T-cell (primary cell): Measurements from ENCODE around the gene CUX1. TPM values are rescaled to one million over a fixed set of nuclear protein-coding genes. Genes with fewer than 3 reads are reported as not detected.

Source experiments
- ATAC-seq, 4 experiments: fragments of 200-7000 bp in 3 of 4; fragments of 150-1000 bp in 1 of 4; cut with Tn5 transposase; replicated peaks in 1 of 4; 1 replicate in 3 of 4; 2 replicates in 1 of 4; pipeline ENCODE4 v1.10.0; 2021; ENCODE audit warnings: moderate library complexity in 3 of 4, mild to moderate bottlenecking in 2 of 4, moderate number of reproducible peaks in 1 of 4
- CTCF ChIA-PET, 2 donors: fragments of 300-600 bp; sonication (Branson Sonifier 250); formaldehyde crosslinking; loops; one replicate each; lab custom pipeline; 2022; ENCODE audit warnings: antibody characterized with exemption in 2 of 2; lab: Charles Lee
- POLR2A ChIA-PET, 2 donors: fragments of 300-600 bp; sonication (Branson Sonifier 250); formaldehyde crosslinking; loops; one replicate each; lab custom pipeline; 2022; ENCODE audit warnings: antibody characterized with exemption in 2 of 2; lab: Charles Lee
- DNase-seq, 35 experiments: peaks; one replicate each; pipeline versions ENCODE4 v3.0.0 to v3.0.0-alpha.2; 2013 to 2023
- H3K27ac ChIP-seq: one replicate; pipeline ENCODE4 v1.5.1; 2013; ENCODE audit warnings: low read length
- H3K27me3 ChIP-seq, 2 experiments: replicated peaks in 1 of 2; 1 replicate in 1 of 2; 2 replicates in 1 of 2; pipeline versions ENCODE4 v1.6.1 to v1.7.0; 2013; ENCODE audit warnings: low read length in 1 of 2, mixed read lengths in 1 of 2; ENCODE audit not compliant: control insufficient read depth in 2 of 2, insufficient read depth in 2 of 2; ENCODE audit errors: extremely low read depth in 1 of 2
- H3K36me3 ChIP-seq, 2 donors: 1 replicate in 1 of 2; 2 replicates in 1 of 2; pipeline versions ENCODE4 v1.6.1 to v1.7.0; 2013; ENCODE audit warnings: low read length in 1 of 2; ENCODE audit not compliant: control insufficient read depth in 2 of 2, insufficient read depth in 1 of 2; ENCODE audit errors: extremely low read depth in 1 of 2
- H3K4me1 ChIP-seq, 2 experiments: 1 replicate in 1 of 2; 2 replicates in 1 of 2; pipeline versions ENCODE4 v1.6.1 to v1.7.0; 2013; ENCODE audit warnings: low read length in 2 of 2, mixed read lengths in 1 of 2; ENCODE audit not compliant: insufficient read depth in 2 of 2, control insufficient read depth in 1 of 2; ENCODE audit errors: extremely low read depth in 1 of 2
- H3K4me3 ChIP-seq, 2 donors: 1 replicate in 1 of 2; 2 replicates in 1 of 2; pipeline versions ENCODE4 v1.5.1 to v1.7.0; 2013; ENCODE audit warnings: mild to moderate bottlenecking in 2 of 2, low read length in 1 of 2, moderate library complexity in 1 of 2; ENCODE audit not compliant: control insufficient read depth in 1 of 2; ENCODE audit errors: extremely low read depth in 1 of 2
- H3K9me3 ChIP-seq: 2 replicates; pipeline ENCODE4 v1.7.0; 2013
- H3K27ac Mint-ChIP-seq, 2 donors: one replicate each; pipeline ENCODE4 v1.8.0; 2020 to 2021; ENCODE audit warnings: mild to moderate bottlenecking in 2 of 2, mixed read lengths in 2 of 2
- H3K27me3 Mint-ChIP-seq, 2 donors: one replicate each; pipeline ENCODE4 v1.8.0; 2021 to 2022; ENCODE audit warnings: mixed read lengths in 2 of 2
- H3K36me3 Mint-ChIP-seq: one replicate; pipeline ENCODE4 v1.8.0; 2021; ENCODE audit warnings: mixed read lengths
- H3K4me1 Mint-ChIP-seq, 3 donors: one replicate each; pipeline ENCODE4 v1.8.0; 2020 to 2022; ENCODE audit warnings: mixed read lengths in 3 of 3, mild to moderate bottlenecking in 1 of 3
- H3K4me3 Mint-ChIP-seq, 3 donors: one replicate each; pipeline ENCODE4 v1.8.0; 2020 to 2022; ENCODE audit warnings: mild to moderate bottlenecking in 3 of 3, mixed read lengths in 3 of 3, moderate library complexity in 3 of 3
- H3K9me3 Mint-ChIP-seq, 3 donors: one replicate each; pipeline ENCODE4 v1.8.0; 2020 to 2022; ENCODE audit warnings: mixed read lengths in 3 of 3
- WGBS: methylation state at CpG from one replicate; pipeline ENCODE4 v1.1.5; 2013; ENCODE audit warnings: missing lambda C conversion rate; ENCODE audit not compliant: insufficient coverage; 5-methylcytosine and 5-hydroxymethylcytosine counted together
- total RNA-seq, 35 experiments: library from RNA in 6 of 35; stranded (reverse) in 6 of 35; fragments of 120-200 nt in 1 of 35; gene quantifications; one replicate each; pipeline versions ENCODE4 v1.2.1 to v1.2.4 and lab custom pipeline; 2013 to 2026

CUX1 gene
- total RNA-seq, 5 donors from 2014 or later (not counting 1 experiment from before 2014, with no cell fraction given) = 36.9 to 50.2 (median 42.8) TPM

- DNase-seq (no peak), ATAC-seq (no peak)
- H3K9me3 Mint-ChIP-seq = no peaks in the 10 kb centered on the region
- H3K4me3 Mint-ChIP-seq = peak overlapping the region; percentile 62 to 77 (median 68)
- Histone ChIP-seq H3K9me3 (no peaks in the 10 kb centered on the region), H3K27me3 (peaks cover 0 to 34% of the 10 kb centered on the region in 2 experiments), H3K36me3 (no peaks in the 10 kb centered on the region), H3K27ac (no peak overlapping the region), H3K4me1 (peaks cover 5 to 42% of the 10 kb centered on the region in 2 experiments), H3K4me3 (peak overlapping the region; percentile 33 to 50)
- POLR2A ChIA-PET = no interaction called here
- H3K36me3 Mint-ChIP-seq = no peaks in the 10 kb centered on the region
- CTCF ChIA-PET = interaction anchor here in 1 of 2 donors (0.5 kb wide), 2 partner anchors 95 to 713 kb away, joined by 3 to 4 read pairs; no protein-coding TSS in a partner anchor
- peaks cover 25 to 36% (median 27%) of the 10 kb centered on the region in 3 donors for H3K4me1 Mint-ChIP-seq
- H3K27ac Mint-ChIP-seq = no peak overlapping the region
- no peaks in the 10 kb centered on the region for H3K27me3 Mint-ChIP-seq
- WGBS = 19% methylated on average over 8 of the region's 19 CpGs
Observed at GRCh38 chr7:102285540-102286236, 468.3 kb downstream of the CUX1 start.

DNA sequence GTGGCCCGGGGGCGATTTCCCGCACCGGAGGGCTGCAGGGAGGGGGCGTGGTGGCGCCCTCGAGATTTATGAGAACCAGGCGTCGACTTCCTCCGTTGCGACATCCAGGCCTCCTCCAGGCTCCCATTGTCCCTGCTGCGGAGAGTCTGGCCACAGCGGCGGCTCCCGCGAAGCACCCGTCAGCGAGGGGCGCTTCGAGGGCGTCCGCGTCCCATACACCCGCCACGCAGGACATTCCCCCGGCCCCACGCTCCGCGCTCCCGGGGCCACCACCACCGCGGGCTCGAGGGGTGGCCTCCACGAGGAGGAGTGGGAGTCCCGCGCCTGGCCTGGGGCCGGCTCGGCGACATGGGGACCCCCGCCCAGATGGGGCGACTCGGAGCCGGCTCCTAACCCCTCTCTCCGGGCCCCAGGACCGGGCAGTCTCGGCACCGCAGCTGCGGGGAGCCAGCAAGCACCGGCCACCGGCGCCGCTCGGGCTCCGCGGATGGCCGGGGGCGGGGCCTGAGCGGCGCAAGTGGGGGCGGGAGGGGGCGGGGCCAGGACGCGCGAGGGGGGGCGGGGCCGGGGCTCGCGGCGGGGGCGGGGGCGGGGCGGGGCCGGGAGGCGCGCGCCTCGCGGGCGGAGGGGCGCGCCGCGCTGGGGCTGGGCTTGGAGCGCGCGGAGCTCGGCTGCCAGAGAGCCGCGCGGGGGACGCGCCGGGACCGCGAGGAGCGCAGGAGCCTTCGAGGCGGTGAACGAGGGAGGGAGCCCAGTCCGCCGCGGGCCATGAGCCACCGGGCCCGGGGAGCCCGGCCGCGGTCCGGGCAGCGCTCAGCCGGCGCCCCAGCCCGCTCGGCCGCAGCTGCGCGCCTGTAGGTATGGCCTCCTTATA, 469.0 kb downstream of the CUX1 start, which contains the start of gene SH2B2:
SH2B2 (plus strand) TSS at position 632 of the 874 bp plus-strand sequence. CDS start 13,683 bp downstream, outside the sequence.
- H3K27ac ChIP-seq = no peak within 1 kb of the TSS
- Mint-ChIP-seq H3K27ac (no peak within 1 kb of the TSS), H3K27me3 (no peaks in the 10 kb centered on the region), H3K4me1 (peaks cover 28 to 41% (median 30%) of the 10 kb centered on the region in 3 donors), H3K4me3 (peak within 1 kb of the TSS; percentile 68 to 77 (median 70)), H3K36me3 (no peaks in the 10 kb centered on the region), H3K9me3 (no peaks in the 10 kb centered on the region)
- DNase-seq (peak in 18 of 35 experiments; percentile 19 to 67 (median 37)), ATAC-seq (peak; percentile 59 to 69 (median 64))
- H3K4me3 ChIP-seq = peak within 1 kb of the TSS; percentile 68 to 70
- peaks cover 0 to 34% of the 10 kb centered on the region in 2 experiments for H3K27me3 ChIP-seq
- H3K36me3 ChIP-seq = no peaks in the 10 kb centered on the region
- POLR2A ChIA-PET = no interaction called here
- peaks cover 5 to 50% of the 10 kb centered on the region in 2 experiments for H3K4me1 ChIP-seq
- CTCF ChIA-PET = no interaction called here
- H3K9me3 ChIP-seq = no peaks in the 10 kb centered on the region
- 1% methylated on average over 85 of the region's 116 CpGs for WGBS

DNA sequence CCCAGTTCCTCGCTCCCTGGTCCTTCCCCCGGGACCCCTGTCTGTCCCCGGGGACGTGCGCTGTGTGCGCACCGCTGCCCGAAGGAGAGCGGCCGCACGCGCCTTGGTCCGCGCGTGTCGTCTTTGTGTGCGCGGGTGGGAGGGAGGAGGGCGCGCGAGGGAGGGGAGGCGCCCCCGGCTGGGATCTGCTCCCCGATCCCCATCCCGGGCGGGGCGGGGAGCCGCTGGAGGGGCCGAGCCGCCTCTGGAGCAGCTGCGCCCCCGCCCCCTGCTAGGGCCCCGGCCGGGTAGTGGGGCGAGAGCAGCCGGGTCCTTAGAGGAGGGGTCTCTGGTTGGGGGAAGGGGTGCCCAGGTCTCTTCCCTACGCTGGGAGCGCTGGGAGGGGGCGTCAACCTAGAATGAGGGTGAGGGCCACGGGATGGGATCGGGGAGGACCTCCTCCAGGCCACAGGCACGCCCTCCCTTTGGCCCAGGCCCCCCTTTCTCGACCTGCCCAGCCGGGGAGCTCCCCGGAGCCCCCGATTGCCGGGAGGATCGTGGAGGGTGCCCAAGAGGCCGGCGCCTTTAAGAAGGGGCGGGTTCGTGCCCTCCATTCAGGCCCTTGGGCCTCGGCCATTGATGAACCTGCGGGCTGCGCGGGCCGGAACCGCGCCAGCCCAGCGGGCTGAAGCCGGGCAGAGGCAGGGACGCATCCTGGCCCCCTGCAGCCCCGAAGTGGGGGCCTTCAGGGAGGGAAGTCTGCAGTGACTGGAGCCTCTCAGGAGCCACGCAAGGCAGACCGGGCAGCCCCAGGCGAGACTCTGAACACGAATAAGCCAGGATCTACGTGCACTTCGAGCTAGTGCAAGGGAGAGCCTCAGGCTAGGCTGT, 469.9 kb downstream of the CUX1 start:
- WGBS = 2% methylated on average over 61 of the region's 69 CpGs
- ATAC-seq (peak in 3 of 4 experiments; percentile 6 to 11 (median 7)), DNase-seq (peak in 3 of 35 experiments; percentile 14 to 37 (median 28))
- Histone ChIP-seq H3K36me3 (no peaks in the 10 kb centered on the region), H3K4me3 (peak overlapping the region; percentile 68 to 70), H3K27ac (no peak overlapping the region), H3K4me1 (peaks cover 5 to 57% of the 10 kb centered on the region in 2 experiments), H3K9me3 (no peaks in the 10 kb centered on the region), H3K27me3 (peaks cover 0 to 34% of the 10 kb centered on the region in 2 experiments)
- Mint-ChIP-seq H3K9me3 (no peaks in the 10 kb centered on the region), H3K4me3 (peak overlapping the region; percentile 56 to 76 (median 61)), H3K27ac (no peak overlapping the region), H3K4me1 (peaks cover 33 to 48% (median 37%) of the 10 kb centered on the region in 3 donors), H3K27me3 (no peaks in the 10 kb centered on the region), H3K36me3 (no peaks in the 10 kb centered on the region)
- CTCF ChIA-PET = no interaction called here
- POLR2A ChIA-PET = interaction anchor here in 1 of 2 donors (0.7 kb wide), 1 partner anchor 543 kb away, joined by 5 read pairs; no protein-coding TSS in a partner anchor

GRCh38 chr7:102287981-102288278, 470.5 kb downstream of the CUX1 start:
- peak overlapping the region; percentile 68 to 70 for H3K4me3 ChIP-seq
- H3K4me1 Mint-ChIP-seq = peaks cover 33 to 48% (median 37%) of the 10 kb centered on the region in 3 donors

DNA sequence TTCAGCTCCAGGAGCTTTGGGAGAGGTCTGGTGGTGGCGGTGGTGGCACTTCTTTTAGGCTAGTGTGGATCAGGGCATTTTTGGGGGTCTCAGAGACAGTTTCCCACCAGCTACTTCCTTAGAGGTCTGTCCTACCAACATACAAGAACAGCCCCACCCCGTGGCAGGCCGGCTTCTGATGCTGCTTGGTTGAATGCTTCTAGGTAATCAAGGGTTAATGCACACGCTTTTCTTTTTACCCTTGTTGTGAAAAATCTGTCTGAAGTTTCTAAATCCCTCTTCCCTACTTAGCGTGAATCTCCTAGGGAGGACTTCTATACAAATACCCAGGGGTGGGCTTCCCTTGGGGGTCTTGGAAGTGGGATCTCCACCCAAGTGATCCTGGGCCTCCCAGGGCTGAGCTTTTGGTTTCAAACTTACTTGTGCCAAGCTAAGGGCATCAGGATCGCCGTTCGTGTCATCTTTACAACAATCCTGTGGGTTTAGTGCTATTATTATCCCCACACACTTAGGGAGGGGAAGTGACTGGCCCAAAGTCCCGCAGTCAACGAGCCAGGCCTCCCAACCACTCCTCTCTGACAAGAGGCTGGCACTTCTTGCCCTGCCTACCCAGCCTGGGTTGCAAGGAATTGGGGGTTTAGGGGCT, 471.0 kb downstream of the CUX1 start:
- Mint-ChIP-seq H3K4me3 (peak overlapping the region; percentile 43 to 62 (median 56)), H3K27ac (no peak overlapping the region), H3K36me3 (no peaks in the 10 kb centered on the region), H3K4me1 (peaks cover 33 to 46% (median 37%) of the 10 kb centered on the region in 3 donors), H3K9me3 (no peaks in the 10 kb centered on the region), H3K27me3 (no peaks in the 10 kb centered on the region)
- Histone ChIP-seq H3K4me1 (peaks cover 5 to 60% of the 10 kb centered on the region in 2 experiments), H3K27me3 (peaks cover 0 to 44% of the 10 kb centered on the region in 2 experiments), H3K36me3 (no peaks in the 10 kb centered on the region), H3K9me3 (no peaks in the 10 kb centered on the region), H3K27ac (no peak overlapping the region), H3K4me3 (peak overlapping the region in 1 of 2 donors; percentile 70)
- no CpG with 5 or more reads among the region's 10 CpGs for WGBS
- ChIA-PET POLR2A (interaction anchor here in 1 of 2 donors (0.5 to 0.7 kb wide), 2 partner anchors 544 to 791 kb away, joined by 3 to 5 read pairs; no protein-coding TSS in a partner anchor), CTCF (interaction anchor here in 1 of 2 donors (0.6 kb wide), 1 partner anchor 1203 kb away, joined by 3 read pairs; no protein-coding TSS in a partner anchor)
- no peak for DNase-seq
- no peak for ATAC-seq

More at GRCh38 chr7:102287981-102288278, 470.5 kb downstream of the CUX1 start:
- Mint-ChIP-seq H3K27me3 (no peaks in the 10 kb centered on the region), H3K4me3 (peak overlapping the region; percentile 34 to 63 (median 56)), H3K36me3 (no peaks in the 10 kb centered on the region), H3K27ac (no peak overlapping the region), H3K9me3 (no peaks in the 10 kb centered on the region)
- H3K36me3 ChIP-seq = no peaks in the 10 kb centered on the region
- peaks cover 5 to 60% of the 10 kb centered on the region in 2 experiments for H3K4me1 ChIP-seq
- no CpG with 5 or more reads among the region's 5 CpGs for WGBS
- ChIA-PET POLR2A (interaction anchor here in 1 of 2 donors (0.7 kb wide), 1 partner anchor 543 kb away, joined by 5 read pairs; no protein-coding TSS in a partner anchor), CTCF (no interaction called here)
- H3K9me3 ChIP-seq = no peaks in the 10 kb centered on the region
- DNase-seq (no peak), ATAC-seq (no peak)
- peaks cover 0 to 39% of the 10 kb centered on the region in 2 experiments for H3K27me3 ChIP-seq
- no peak overlapping the region for H3K27ac ChIP-seq
